NCI-H1930 (cell line): ENCODE data around the gene ADAP1.

Source experiments
- DNase-seq, 2 experiments: peaks; one replicate each; lab custom pipeline; 2025; lab: John Stamatoyannopoulos, UW

The ADAP1 gene

GRCh38 chr7:862157-862556 is 92.3 kb downstream of the ADAP1 start:
- DNase-seq = no peak

GRCh38 chr7:861222-861621 is 93.3 kb downstream of the ADAP1 start:
- no peak for DNase-seq

- no peak for DNase-seq
Observed at GRCh38 chr7:860149-860548, 94.3 kb downstream of the ADAP1 start.

- no peak for DNase-seq
Observed at GRCh38 chr7:859359-860030, 95.0 kb downstream of the ADAP1 start.

- DNase-seq = no peak
Observed at GRCh38 chr7:857661-858060, 96.8 kb downstream of the ADAP1 start.

GRCh38 chr7:856444-857095 is 97.9 kb downstream of the ADAP1 start:
- DNase-seq = no peak

- no peak for DNase-seq
Observed at GRCh38 chr7:855686-856369, 98.7 kb downstream of the ADAP1 start.

GRCh38 chr7:854118-854775 is 100.2 kb downstream of the ADAP1 start:
- no peak for DNase-seq

- DNase-seq = no peak
Observed at GRCh38 chr7:853366-854117, 100.9 kb downstream of the ADAP1 start.

GRCh38 chr7:851204-851603 is 103.3 kb downstream of the ADAP1 start:
- no peak for DNase-seq

GRCh38 chr7:849781-850180 is 104.7 kb downstream of the ADAP1 start:
- no peak for DNase-seq

- DNase-seq = no peak
Observed at GRCh38 chr7:849145-849544, 105.3 kb downstream of the ADAP1 start.
